K562 (cell line): ENCODE data around the gene ADCY4. TPM values are rescaled to one million over a fixed set of nuclear protein-coding genes. Genes with fewer than 3 reads are reported as not detected.

Experiments used
- ATAC-seq: fragments of 200-7000 bp; cut with Tn5 transposase; 3 replicates; pipeline ENCODE4 v1.9.1; 2020; ENCODE audit warnings: moderate library complexity
- BruUV-seq: library from RNA; stranded (reverse); fragments of 400-500 nt; replicated peaks from 2 replicates; lab custom pipeline; 2021; lab: Mats Ljungman, UMichigan
- CTCF ChIA-PET: fragments of 300-600 bp; formaldehyde crosslinking; extraction: SDS; loops from one replicate; lab custom pipeline; 2021; ENCODE audit warnings: low intra/inter-chr PET ratio; lab: Yijun Ruan, JAX
- POLR2A ChIA-PET: fragments of 300-600, 350-650 bp; sonication (Branson Sonifier 250); formaldehyde crosslinking; extraction: SDS; loops from one replicate; lab custom pipeline; 2021; ENCODE audit warnings: antibody characterized with exemption, inconsistent platforms; lab: Yijun Ruan, JAX
- DNase-seq, 4 experiments: peaks; one replicate each; pipeline versions ENCODE4 v3.0.0 to v3.0.0-alpha.2; 2011 to 2018; ENCODE audit warnings: low spot score in 3 of 4, mixed read lengths in 3 of 4; ENCODE audit errors: extremely low read depth in 1 of 4
- FAIRE-seq: peaks from 2 replicates; lab custom pipeline; 2011; peaks lifted over from hg19 to GRCh38; lab: Jason Lieb, UNC
- H2AFZ ChIP-seq: 2 replicates; pipeline ENCODE4 v1.6.0; 2011; ENCODE audit warnings: low read depth, low read length, control low read depth, inconsistent platforms
- H3K27ac ChIP-seq: fragments of 200-600 bp; 3 replicates; pipeline ENCODE4 v1.8.0; 2011; ENCODE audit warnings: low read depth, mild to moderate bottlenecking, control low read depth, inconsistent platforms, low read length, moderate library complexity, mixed read lengths; ENCODE audit errors: extremely low read depth
- H3K27me3 ChIP-seq, 2 experiments: fragments of 300-600 bp in 1 of 2; 2 replicates in 1 of 2; 3 replicates in 1 of 2; pipeline versions ENCODE4 v1.6.0 to v1.8.0; 2011; ENCODE audit warnings: inconsistent platforms in 2 of 2, low read length in 2 of 2, mild to moderate bottlenecking in 1 of 2, mixed read lengths in 1 of 2, moderate library complexity in 1 of 2; ENCODE audit not compliant: control insufficient read depth in 2 of 2, insufficient read depth in 2 of 2
- H3K36me3 ChIP-seq: fragments of 300-600 bp; 3 replicates; pipeline ENCODE4 v1.8.0; 2011; ENCODE audit warnings: mild to moderate bottlenecking, low read length, inconsistent platforms; ENCODE audit not compliant: control insufficient read depth, insufficient read depth
- H3K4me1 ChIP-seq, 2 experiments: fragments of 200-600 bp in 1 of 2; replicated peaks in 1 of 2; 2 replicates in 1 of 2; 3 replicates in 1 of 2; pipeline versions ENCODE4 v1.5.1 to v1.8.0; 2011; ENCODE audit warnings: inconsistent platforms in 2 of 2, low read length in 2 of 2, mild to moderate bottlenecking in 1 of 2, mixed read lengths in 1 of 2, moderate library complexity in 1 of 2; ENCODE audit not compliant: control insufficient read depth in 2 of 2, insufficient read depth in 2 of 2
- H3K4me2 ChIP-seq: 2 replicates; pipeline ENCODE4 v1.6.1; 2011; ENCODE audit warnings: low read length, control low read depth, inconsistent platforms, mixed read lengths; ENCODE audit not compliant: insufficient read depth
- H3K4me3 ChIP-seq: fragments of 200-600 bp; sonication (generic), shearing (Covaris generic); 2 replicates; pipeline ENCODE4 v1.5.1; 2016; ENCODE audit warnings: control low read depth, inconsistent platforms
- H3K79me2 ChIP-seq: fragments of 200-600 bp; 3 replicates; pipeline ENCODE4 v1.8.0; 2011; ENCODE audit warnings: low read length, inconsistent platforms; ENCODE audit not compliant: control insufficient read depth, insufficient read depth
- H3K9ac ChIP-seq, 2 experiments: 2 replicates each; pipeline versions ENCODE4 v1.6.0 to v1.6.1; 2011; ENCODE audit warnings: low read depth in 2 of 2, low read length in 2 of 2, control low read depth in 1 of 2, inconsistent platforms in 1 of 2, mild to moderate bottlenecking in 1 of 2, mixed read lengths in 1 of 2; ENCODE audit not compliant: insufficient read depth in 1 of 2
- H3K9me1 ChIP-seq: one replicate; pipeline ENCODE4 v1.6.0; 2011; ENCODE audit warnings: inconsistent platforms, mild to moderate bottlenecking, low read length, moderate library complexity; ENCODE audit not compliant: control insufficient read depth, insufficient read depth
- H3K9me3 ChIP-seq: replicated peaks from 2 replicates; pipeline ENCODE4 v1.5.1; 2011; ENCODE audit warnings: low read depth, low read length, inconsistent platforms; ENCODE audit not compliant: control insufficient read depth, insufficient read depth
- H4K20me1 ChIP-seq: replicated peaks from 2 replicates; pipeline ENCODE4 v1.6.1; 2011; ENCODE audit warnings: low read length, inconsistent platforms, mixed read lengths; ENCODE audit not compliant: control insufficient read depth, insufficient read depth
- BCLAF1 ChIP-seq, 2 experiments: fragments of 450-650 bp in 1 of 2; IDR thresholded peaks; 2 replicates each; pipeline ENCODE4 v1.6.1; 2011 to 2017; ENCODE audit warnings: low read depth in 2 of 2, antibody characterized with exemption in 1 of 2, borderline replicate concordance in 1 of 2, low read length in 1 of 2, mild to moderate bottlenecking in 1 of 2, mixed read lengths in 1 of 2; ENCODE audit not compliant: control insufficient read depth in 1 of 2
- CHD1 ChIP-seq: fragments of 200-600 bp; sonication (generic); IDR thresholded peaks from one replicate; pipeline ENCODE4 v1.6.1; 2012; ENCODE audit warnings: mild to moderate bottlenecking, moderate library complexity, low read length, inconsistent platforms
- GATAD2A ChIP-seq: fragments of 450-650 bp; IDR thresholded peaks from 2 replicates; pipeline ENCODE4 v1.6.1; 2017
- GTF2A2 ChIP-seq: IDR thresholded peaks from 2 replicates; pipeline ENCODE4 v1.6.1; 2016; ENCODE audit warnings: mild to moderate bottlenecking, missing genetic modification characterization, missing compliant biosample characterization
- HMGN3 ChIP-seq: IDR thresholded peaks from 2 replicates; pipeline ENCODE4 v1.6.1; 2011; ENCODE audit warnings: borderline replicate concordance, low read depth, mild to moderate bottlenecking, mixed read lengths, low read length; ENCODE audit not compliant: insufficient read length; ENCODE audit errors: extremely low read depth
- KDM4B ChIP-seq, 2 experiments: fragments of 450-650 bp in 1 of 2; sonication (generic) in 1 of 2; IDR thresholded peaks; 2 replicates each; pipeline ENCODE4 v1.6.1; 2016 to 2017; ENCODE audit warnings: borderline replicate concordance in 2 of 2, antibody characterized with exemption in 1 of 2, low read depth in 1 of 2, mild to moderate bottlenecking in 1 of 2
- LCOR ChIP-seq: sonication (generic); formaldehyde crosslinking; IDR thresholded peaks from 2 replicates; pipeline ENCODE4 v1.8.0; 2022; ENCODE audit warnings: mild to moderate bottlenecking, missing genetic modification reagents
- MTA1 ChIP-seq: fragments of 450-650 bp; IDR thresholded peaks from 2 replicates; pipeline ENCODE4 v1.6.1; 2017; ENCODE audit warnings: borderline replicate concordance
- NCOA1 ChIP-seq: fragments of 450-650 bp; IDR thresholded peaks from 2 replicates; pipeline ENCODE4 v1.6.1; 2016; ENCODE audit warnings: low read depth
- POLR3A ChIP-seq: IDR thresholded peaks from 2 replicates; pipeline ENCODE4 v1.6.1; 2011; ENCODE audit warnings: borderline replicate concordance, mild to moderate bottlenecking, moderate library complexity; ENCODE audit not compliant: insufficient read length, insufficient read depth; ENCODE audit errors: extremely low read depth
- SMAD4 ChIP-seq: fragments of 250-450 bp; sonication (Bioruptor Pico); conservative IDR thresholded peaks from 2 replicates; pipeline ENCODE4 v1.8.0; 2021; ENCODE audit warnings: inconsistent platforms, mild to moderate bottlenecking, moderate library complexity
- THRAP3 ChIP-seq: fragments of 450-650 bp; IDR thresholded peaks from 2 replicates; pipeline ENCODE4 v1.6.1; 2016; ENCODE audit warnings: mild to moderate bottlenecking, inconsistent platforms, borderline replicate concordance
- XRCC4 ChIP-seq: IDR thresholded peaks from one replicate; pipeline ENCODE4 v1.6.1; 2011; ENCODE audit not compliant: insufficient read depth, insufficient read length; ENCODE audit errors: extremely low read depth
- ZBTB2 ChIP-seq: fragments of 450-650 bp; IDR thresholded peaks from 2 replicates; pipeline ENCODE4 v1.6.1; 2016; ENCODE audit warnings: antibody characterized with exemption
- ZBTB26 ChIP-seq: fragments of 450-650 bp; formaldehyde crosslinking; IDR thresholded peaks from 2 replicates; pipeline ENCODE4 v1.4.0; 2022; ENCODE audit warnings: missing genetic modification characterization
- ZFP30 ChIP-seq: fragments of 250-450 bp; sonication (Bioruptor Pico); IDR thresholded peaks from 2 replicates; pipeline ENCODE4 v1.8.0; 2022; ENCODE audit warnings: moderate library complexity, mild to moderate bottlenecking, inconsistent platforms, borderline replicate concordance
- ZNF146 ChIP-seq: IDR thresholded peaks from one replicate; pipeline ENCODE4 v1.6.1; 2018; ENCODE audit warnings: missing compliant biosample characterization; ENCODE audit not compliant: unreplicated experiment
- WGBS: fragments of 100-300 bp; shearing (Covaris generic); methylation state at CpG from one replicate; pipeline ENCODE4 v1.1.6; 2016; ENCODE audit warnings: low coverage, mixed read lengths; ENCODE audit not compliant: insufficient coverage; ENCODE audit errors: missing lambda C conversion rate; 5-methylcytosine and 5-hydroxymethylcytosine counted together
- in situ Hi-C: fragments of 300-500 bp; cut with MboI; formaldehyde crosslinking; loops from 4 replicates; pipeline ENCODE4 v1.15.0; 2018; ENCODE audit warnings: inconsistent platforms, mixed read lengths
- intact Hi-C: fragments of 100-400 bp; cut with micrococcal nuclease; formaldehyde crosslinking; loops from 2 replicates; pipeline ENCODE4 v1.14.2; 2022
- polyA plus RNA-seq, 8 experiments: library from polyadenylated mRNA; depleted of rRNA in 4 of 8; stranded (reverse) in 5 of 8; unstranded in 3 of 8; fragments of >200 nt; fragmentation: Nextera tagmentation in 2 of 8; fragmentation: Illumina TruSeq in 1 of 8; extraction: Ambion mirVana in 2 of 8; extraction: Trizol in 1 of 8; gene quantifications; 2 replicates each; pipeline versions ENCODE4 v1.2.1 to v1.2.3, GENCODE V29; 2011 to 2014; ENCODE audit warnings: inconsistent platforms in 1 of 8, missing spikeins in 1 of 8
- total RNA-seq, 7 experiments: library from RNA; depleted of rRNA in 6 of 7; stranded (reverse); fragments of >200 nt in 6 of 7; fragmentation: Illumina TruSeq in 2 of 7; extraction: Trizol in 2 of 7; gene quantifications; 2 replicates each; pipeline versions ENCODE4 v1.2.1 to v1.2.3, GENCODE V29; 2011 to 2021; ENCODE audit warnings: low replicate concordance in 1 of 7

The ADCY4 gene
- total and polyA plus RNA-seq, 9 of the 15 experiments (the other 6 are each of a cell fraction or from before 2014, with no cell fraction given), result 0.04 to 0.31 (median 0.15) TPM; not detected in 2

- TF ChIP-seq BCLAF1 (IDR thresholded peaks at IDR 0.05; ENCODE audit: borderline replicate concordance in 1 of 2, control insufficient read depth in 1 of 2, low read depth in 2 of 2, low read length in 1 of 2) (no peak), LCOR (CRISPR knock-in tag) (no peak), POLR3A (no peak), XRCC4 (no peak), KDM4B (IDR thresholded peaks at IDR 0.05; ENCODE audit: borderline replicate concordance in 2 of 2, low read depth in 1 of 2) (no peak), CHD1 (no peak)
These were observed 47.9 kb downstream of the ADCY4 start (continued) for GRCh38 chr14:24286996-24287395.

- ATAC-seq, result no peak
- no peak for DNase-seq
- no peak overlapping the region for H3K27ac ChIP-seq
- no peaks in the 10 kb centered on the region; a peak in 1 of 5 replicates for H3K4me1 ChIP-seq
- CTCF ChIA-PET, result no interaction called here
- 23% methylated on average over 3 of the region's 4 CpGs for WGBS
- H3K4me3 ChIP-seq, result no peak overlapping the region
- no peaks in the 10 kb centered on the region for H4K20me1 ChIP-seq
- H2AFZ ChIP-seq, result no peak overlapping the region
- POLR2A ChIA-PET, result interaction anchor here (0.6 kb wide), 1 partner anchor 10 kb away, joined by 3 read pairs; no protein-coding TSS in a partner anchor
- no peak overlapping the region for H3K4me2 ChIP-seq
- no peak overlapping the region for H3K9ac ChIP-seq
- H3K79me2 ChIP-seq, result no peaks in the 10 kb centered on the region
- no peaks in the 10 kb centered on the region for H3K9me3 ChIP-seq
- in situ Hi-C loops (no loop called here), intact Hi-C loops (no loop called here)
- H3K27me3 ChIP-seq, result no peaks in the 10 kb centered on the region
- no peaks in the 10 kb centered on the region for H3K9me1 ChIP-seq
- FAIRE-seq, result no peak
- H3K36me3 ChIP-seq, result peaks cover 11% of the 10 kb centered on the region; the same call in 1 of the 3 replicates
- BruUV-seq, result no TSS peak
- TF ChIP-seq ZBTB26 (CRISPR knock-in tag), result no peak
- TF ChIP-seq SMAD4 (CRISPR knock-in tag), result no peak
- no peak for TF ChIP-seq ZNF146
- TF ChIP-seq NCOA1, result no peak
- TF ChIP-seq MTA1, result no peak
- TF ChIP-seq GTF2A2 (tag), result no peak
- TF ChIP-seq ZFP30, result no peak
- TF ChIP-seq ZBTB2, result no peak
- TF ChIP-seq THRAP3, result no peak
- no peak for TF ChIP-seq HMGN3
- TF ChIP-seq GATAD2A, result no peak
These were observed 49.5 kb downstream of the ADCY4 start for GRCh38 chr14:24285351-24285750.
